GM13977 (cell line): ENCODE data around the gene CRIM1.

ENCODE experiments used
- DNase-seq: peaks from one replicate; pipeline ENCODE4 v3.0.0; 2012; ENCODE audit warnings: low spot score
- in situ Hi-C: fragments of 300-500 bp; cut with MboI; formaldehyde crosslinking; loops from one replicate; pipeline ENCODE4 v1.12.0; 2022; ENCODE audit warnings: low sequenced_read_pairs, low pct_unique_long_range_greater_than_20kb, mixed read lengths, inconsistent platforms; ENCODE audit not compliant: unreplicated experiment
- TF ChIP-seq, protein P1 (sequence below): IDR thresholded peaks from 2 replicates; pipeline ENCODE4 v1.5.1; 2012; ENCODE audit warnings: mild to moderate bottlenecking, control low read depth; ENCODE audit not compliant: insufficient read depth; ENCODE audit errors: extremely low read depth, missing control alignments

Gene CRIM1

DNA sequence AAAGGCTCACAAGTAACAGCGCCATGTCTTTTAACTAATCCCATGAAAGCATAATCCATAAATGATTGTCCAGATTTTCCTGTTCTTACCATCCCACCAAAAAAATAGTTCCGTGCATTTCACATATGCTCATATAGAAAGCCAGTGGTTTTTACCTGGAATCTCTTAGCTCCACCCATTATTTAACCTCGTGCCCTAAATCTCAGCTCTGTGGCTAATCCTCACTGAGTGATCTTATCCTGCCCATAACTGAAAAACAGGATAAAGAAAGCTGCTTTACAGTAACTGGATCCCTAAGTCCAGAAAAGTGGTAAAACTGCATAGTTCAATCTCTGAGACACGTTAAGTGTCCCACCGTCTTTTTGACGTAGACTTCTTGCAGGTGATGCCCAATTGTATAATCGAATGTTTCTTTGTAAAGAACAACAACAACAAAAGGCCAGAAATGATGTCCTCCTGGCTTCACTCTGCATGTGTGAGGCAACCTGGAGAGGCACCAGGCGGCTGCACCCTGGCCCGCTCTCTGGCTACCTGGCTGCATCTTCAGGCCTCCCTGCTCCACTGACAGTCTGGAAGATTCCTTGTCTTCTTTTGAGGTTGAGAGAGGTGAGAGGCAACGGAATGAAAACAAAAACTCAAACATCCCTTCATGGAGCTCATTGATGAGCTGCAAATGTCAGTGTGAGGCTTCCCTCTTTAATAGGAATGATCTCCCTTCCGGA is 203.8 kb downstream of the CRIM1 start:
- no peak for DNase-seq
- TF ChIP-seq, protein P1, sequence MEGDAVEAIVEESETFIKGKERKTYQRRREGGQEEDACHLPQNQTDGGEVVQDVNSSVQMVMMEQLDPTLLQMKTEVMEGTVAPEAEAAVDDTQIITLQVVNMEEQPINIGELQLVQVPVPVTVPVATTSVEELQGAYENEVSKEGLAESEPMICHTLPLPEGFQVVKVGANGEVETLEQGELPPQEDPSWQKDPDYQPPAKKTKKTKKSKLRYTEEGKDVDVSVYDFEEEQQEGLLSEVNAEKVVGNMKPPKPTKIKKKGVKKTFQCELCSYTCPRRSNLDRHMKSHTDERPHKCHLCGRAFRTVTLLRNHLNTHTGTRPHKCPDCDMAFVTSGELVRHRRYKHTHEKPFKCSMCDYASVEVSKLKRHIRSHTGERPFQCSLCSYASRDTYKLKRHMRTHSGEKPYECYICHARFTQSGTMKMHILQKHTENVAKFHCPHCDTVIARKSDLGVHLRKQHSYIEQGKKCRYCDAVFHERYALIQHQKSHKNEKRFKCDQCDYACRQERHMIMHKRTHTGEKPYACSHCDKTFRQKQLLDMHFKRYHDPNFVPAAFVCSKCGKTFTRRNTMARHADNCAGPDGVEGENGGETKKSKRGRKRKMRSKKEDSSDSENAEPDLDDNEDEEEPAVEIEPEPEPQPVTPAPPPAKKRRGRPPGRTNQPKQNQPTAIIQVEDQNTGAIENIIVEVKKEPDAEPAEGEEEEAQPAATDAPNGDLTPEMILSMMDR: no peak
- in situ Hi-C loops: no loop called here

DNA sequence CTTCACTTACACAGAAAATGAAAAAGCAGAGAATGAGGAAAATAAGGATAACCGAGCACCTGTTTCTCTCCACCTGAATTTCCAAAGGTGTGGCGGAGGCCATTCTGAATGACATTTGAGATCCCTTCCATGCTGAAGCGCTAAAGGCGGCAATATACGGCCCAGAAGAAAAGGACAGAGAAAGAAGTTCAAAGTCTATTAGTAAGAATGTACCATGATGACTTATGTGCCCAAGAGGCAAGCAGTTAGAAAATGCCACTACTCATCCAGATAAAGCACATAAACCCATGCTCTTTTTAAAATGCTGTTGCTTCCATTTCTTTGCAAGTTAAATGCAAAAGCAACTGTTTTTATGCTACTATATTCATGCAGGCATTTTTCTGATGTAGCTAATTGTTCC is 205.1 kb downstream of the CRIM1 start:
- in situ Hi-C loops: no loop called here
- TF ChIP-seq, protein P1: no peak
- no peak for DNase-seq

DNA sequence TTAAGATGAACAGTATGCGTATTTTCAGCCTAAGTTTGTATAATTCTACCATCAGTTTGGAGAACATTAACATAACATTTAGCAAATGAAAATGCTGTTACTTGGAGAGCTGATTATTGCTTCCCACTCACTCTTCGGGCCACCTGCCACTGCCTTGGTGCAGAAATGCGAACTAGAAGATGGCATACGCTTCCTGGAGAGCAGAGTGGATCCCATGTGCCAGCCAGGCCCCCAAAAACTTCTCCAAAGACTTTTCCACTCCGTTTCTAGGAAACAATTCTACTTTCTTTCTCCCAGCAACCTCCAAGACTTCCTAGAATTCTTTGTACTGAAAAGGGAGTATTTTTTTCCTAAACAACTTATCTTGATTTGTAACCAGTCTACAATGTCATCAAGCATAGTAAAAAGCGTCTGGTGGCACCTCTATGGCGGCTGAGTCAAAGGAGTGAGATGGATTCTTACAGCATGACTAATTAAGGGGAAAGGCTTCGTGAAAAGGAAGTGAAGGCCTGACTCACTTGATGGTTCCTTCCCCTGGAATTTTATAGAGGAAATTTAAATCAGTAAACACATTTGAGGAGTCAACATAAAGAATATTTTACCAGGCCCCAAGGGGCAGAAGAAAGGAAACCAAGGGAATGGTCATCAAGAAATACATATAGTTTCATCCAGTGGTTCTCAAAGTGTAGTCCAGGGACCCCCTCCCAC is 205.8 kb downstream of the CRIM1 start:
- in situ Hi-C loops: no loop called here
- TF ChIP-seq, protein P1: no peak

GRCh38 chr2:36562240-36562639 is 206.7 kb downstream of the CRIM1 start:
- no peak for DNase-seq
- TF ChIP-seq, protein P1: no peak
- in situ Hi-C loops: no loop called here

More for the DNA sequence above, 205.8 kb downstream of the CRIM1 start:
- DNase-seq: no peak

DNA sequence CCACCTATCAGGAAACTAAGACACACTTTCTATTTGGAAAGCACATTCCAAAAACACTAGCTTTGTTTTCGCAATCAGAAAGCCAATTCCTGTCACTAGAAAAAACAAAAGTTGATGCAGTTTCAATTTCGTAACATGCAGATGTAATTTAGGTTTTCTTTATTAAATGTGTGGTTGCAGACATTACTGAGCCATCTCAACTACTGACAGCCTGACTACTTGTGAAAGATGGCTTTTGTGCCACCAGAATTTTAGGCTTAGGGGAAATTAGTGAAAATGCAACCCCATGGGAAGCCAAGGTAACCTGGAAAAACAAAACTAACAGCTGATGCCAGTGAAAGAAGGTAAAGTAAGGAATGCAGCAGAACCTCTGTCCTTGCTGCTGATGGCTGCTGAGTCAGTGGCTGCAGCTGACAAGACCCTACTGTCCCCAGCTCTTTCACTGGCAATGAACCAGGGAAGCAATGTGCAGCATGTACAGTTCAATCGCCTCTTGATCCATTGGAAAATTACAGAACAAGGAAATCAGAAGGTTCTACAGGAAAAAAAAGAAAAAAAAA is 207.5 kb downstream of the CRIM1 start:
- TF ChIP-seq, protein P1: no peak
- in situ Hi-C loops: no loop called here
- DNase-seq: no peak

DNA sequence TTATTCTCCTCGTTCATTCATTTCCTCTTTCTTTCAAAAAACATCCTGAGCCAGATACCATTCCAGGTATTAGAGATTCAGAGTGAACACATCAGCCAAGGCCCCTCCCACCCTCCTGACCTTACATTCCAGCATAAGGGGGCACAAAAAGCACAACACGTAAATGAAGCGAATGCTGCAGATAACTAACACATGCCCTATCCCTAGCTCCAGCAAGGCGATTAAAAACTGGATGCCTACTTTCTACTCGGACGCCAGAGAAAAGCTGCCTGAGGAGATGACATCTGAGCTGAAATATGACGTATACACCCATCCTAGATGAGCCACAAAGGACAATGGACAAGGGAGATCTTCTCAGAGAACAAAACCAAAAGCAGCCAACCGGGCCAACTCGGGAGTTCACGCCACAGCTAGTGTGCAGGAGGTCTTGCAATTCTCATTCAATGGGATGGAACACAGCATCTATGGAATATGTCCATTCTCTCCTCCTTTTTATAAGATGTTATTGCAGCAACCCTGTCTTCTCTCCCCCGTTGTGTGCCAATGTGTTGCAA is 208.9 kb downstream of the CRIM1 start:
- in situ Hi-C loops: no loop called here
- TF ChIP-seq, protein P1: no peak
- DNase-seq: no peak
